GM10266 (cell line): ENCODE results near the gene PRKG1.

ENCODE experiments used
- DNase-seq: peaks from one replicate; pipeline ENCODE4 v3.0.0; 2012; ENCODE audit errors: extremely low spot score
- TF ChIP-seq, protein P1 (sequence below): IDR thresholded peaks from 2 replicates; pipeline ENCODE4 v1.5.1; 2012; ENCODE audit warnings: mild to moderate bottlenecking, low read depth; ENCODE audit not compliant: control insufficient read depth, insufficient read depth; ENCODE audit errors: missing control alignments

PRKG1 gene

DNA sequence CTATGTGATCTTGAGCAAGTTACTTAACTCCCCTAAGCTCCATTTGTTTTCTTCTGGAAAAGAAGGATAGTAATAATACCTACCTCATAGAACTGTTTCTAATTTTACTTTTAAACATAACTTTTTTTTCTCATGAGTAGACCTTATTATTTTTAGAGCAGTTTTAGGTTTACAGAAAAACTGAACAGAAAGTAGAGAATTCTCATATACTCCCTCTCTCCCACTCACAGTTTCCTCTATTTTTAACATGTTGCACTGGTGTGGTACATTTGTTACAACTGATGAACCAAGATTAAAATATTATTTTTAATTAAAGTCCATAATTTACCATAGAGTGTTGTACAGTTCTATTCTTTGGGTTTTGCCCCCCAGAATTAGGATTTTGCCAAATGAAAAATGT lies 846.4 kb downstream of the PRKG1 start:
- no peak for DNase-seq
- TF ChIP-seq, protein P1, sequence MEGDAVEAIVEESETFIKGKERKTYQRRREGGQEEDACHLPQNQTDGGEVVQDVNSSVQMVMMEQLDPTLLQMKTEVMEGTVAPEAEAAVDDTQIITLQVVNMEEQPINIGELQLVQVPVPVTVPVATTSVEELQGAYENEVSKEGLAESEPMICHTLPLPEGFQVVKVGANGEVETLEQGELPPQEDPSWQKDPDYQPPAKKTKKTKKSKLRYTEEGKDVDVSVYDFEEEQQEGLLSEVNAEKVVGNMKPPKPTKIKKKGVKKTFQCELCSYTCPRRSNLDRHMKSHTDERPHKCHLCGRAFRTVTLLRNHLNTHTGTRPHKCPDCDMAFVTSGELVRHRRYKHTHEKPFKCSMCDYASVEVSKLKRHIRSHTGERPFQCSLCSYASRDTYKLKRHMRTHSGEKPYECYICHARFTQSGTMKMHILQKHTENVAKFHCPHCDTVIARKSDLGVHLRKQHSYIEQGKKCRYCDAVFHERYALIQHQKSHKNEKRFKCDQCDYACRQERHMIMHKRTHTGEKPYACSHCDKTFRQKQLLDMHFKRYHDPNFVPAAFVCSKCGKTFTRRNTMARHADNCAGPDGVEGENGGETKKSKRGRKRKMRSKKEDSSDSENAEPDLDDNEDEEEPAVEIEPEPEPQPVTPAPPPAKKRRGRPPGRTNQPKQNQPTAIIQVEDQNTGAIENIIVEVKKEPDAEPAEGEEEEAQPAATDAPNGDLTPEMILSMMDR, result no peak

DNA sequence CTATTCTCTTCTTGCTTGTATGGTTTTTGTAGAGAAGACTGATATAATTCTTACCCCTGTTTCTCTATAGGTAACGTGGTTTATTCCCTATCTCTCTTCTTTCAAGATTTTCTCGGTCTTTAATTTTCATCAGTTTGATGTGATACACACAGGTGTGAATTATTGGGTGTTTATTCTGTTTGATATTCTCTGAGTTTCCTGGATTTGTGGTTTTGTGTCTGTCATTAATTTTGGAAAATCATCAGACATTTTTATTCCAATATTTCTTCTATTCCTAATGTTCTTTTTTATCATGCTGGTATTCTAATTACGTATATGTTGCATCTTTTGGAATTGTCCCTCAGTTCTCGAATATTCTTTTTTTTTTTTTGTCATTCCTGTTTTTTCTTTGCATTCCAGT lies 850.1 kb downstream of the PRKG1 start:
- TF ChIP-seq, protein P1, result no peak
- DNase-seq, result no peak

DNA sequence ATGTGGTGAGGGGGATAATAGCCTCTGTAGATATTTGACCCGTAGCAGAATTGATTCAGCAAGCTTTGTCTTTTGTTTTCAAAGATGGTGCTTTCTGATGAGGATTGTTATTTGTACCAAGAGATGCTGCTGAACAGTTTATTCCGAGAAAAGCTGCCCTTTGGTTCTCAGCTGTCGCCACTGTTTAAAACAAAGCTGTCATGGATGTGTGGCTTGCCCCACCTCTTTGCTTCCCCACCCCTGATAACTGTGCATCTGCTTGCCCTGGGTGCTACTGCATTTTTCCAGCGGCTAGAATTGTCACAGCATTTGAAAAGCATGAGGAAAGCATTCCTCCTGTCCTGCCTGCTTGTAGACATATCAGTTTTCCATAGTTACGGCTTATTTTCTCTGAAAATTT lies 852.0 kb downstream of the PRKG1 start:
- TF ChIP-seq, protein P1, result no peak

DNA sequence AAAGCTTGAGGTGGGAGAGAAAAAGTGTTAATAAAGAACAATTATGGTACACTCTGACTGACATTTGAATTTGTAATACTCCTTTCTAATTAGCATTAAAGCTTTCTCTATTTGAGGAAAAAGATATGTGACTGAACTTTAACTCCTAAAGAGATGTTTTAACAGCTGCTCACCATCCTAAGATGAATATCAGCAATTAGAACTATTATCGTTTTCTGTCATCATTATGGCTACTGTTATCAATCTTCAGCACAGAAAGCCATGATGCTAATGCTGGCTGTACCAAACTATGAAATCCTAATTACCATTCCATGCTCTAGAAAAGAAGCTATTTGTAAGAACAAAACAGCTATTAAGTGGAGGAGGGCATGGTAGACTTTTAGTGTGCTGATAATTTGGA lies 853.9 kb downstream of the PRKG1 start:
- TF ChIP-seq, protein P1, result no peak
- DNase-seq, result no peak

More for the DNA sequence above, 852.0 kb downstream of the PRKG1 start:
- DNase-seq, result no peak

DNA sequence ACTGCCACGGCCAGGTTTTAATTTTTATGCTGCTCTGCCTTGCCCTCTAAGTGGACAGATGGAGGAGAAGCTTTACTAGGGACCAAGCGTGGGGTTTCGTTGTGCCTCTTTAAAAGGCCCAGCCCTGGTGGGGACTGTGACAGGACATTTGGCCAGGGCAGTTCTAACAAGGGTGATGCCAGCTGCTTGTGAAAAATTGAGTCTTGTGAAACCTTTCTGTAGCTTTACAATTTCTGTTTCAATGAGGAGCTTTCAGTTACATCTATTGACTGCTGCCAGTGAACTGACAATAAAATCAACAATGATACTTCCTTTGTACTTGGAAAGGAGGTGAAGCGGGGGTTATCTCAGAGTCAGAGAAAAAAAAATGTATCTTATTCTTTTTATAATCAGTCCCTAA lies 858.2 kb downstream of the PRKG1 start:
- TF ChIP-seq, protein P1, result no peak
- no peak for DNase-seq

DNA sequence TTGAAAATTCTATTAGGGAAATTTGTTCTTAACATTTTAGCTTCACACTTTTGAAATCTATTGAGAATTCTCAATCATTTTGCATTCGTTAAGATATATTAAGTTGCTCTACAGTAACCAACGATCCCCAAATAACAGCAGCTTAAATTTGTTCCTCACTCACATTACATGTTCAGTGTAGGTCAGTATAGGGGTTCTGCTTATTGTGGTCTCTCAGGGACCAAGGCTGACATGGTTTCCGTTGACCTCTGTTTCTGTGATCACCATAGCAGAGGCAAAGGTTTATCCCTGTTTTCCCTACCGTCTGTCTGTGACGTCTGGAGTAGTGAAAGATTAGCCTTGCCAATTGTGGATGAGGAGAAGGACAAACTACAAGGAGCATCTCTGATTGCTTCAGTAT lies 860.1 kb downstream of the PRKG1 start:
- TF ChIP-seq, protein P1, result no peak
- no peak for DNase-seq

DNA sequence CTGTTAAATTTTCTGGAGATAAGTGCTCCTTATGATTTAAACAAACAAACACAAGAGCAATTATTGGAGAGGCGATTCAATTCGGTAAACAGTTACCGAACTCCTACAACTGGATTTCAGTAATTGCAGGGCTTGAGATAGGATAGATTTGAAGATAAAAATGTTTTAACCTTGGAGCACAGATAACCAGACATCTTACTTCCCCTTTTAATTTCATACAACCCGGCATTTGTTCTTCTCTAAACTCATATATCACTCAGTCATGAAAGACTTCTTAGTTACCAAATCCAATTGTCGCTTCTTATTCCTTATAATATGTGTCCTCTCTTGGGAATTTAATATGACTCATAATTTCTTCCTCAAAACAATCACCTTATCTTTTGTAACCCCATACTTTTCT lies 861.1 kb downstream of the PRKG1 start:
- TF ChIP-seq, protein P1, result no peak
- no peak for DNase-seq
